ENCODE measurements around the gene CD151. TPM values are rescaled to one million over a fixed set of nuclear protein-coding genes. Genes with fewer than 3 reads are reported as not detected.

CD151 gene
- total RNA-seq, 1 experiment from 2014 or later: 190 TPM

DNA sequence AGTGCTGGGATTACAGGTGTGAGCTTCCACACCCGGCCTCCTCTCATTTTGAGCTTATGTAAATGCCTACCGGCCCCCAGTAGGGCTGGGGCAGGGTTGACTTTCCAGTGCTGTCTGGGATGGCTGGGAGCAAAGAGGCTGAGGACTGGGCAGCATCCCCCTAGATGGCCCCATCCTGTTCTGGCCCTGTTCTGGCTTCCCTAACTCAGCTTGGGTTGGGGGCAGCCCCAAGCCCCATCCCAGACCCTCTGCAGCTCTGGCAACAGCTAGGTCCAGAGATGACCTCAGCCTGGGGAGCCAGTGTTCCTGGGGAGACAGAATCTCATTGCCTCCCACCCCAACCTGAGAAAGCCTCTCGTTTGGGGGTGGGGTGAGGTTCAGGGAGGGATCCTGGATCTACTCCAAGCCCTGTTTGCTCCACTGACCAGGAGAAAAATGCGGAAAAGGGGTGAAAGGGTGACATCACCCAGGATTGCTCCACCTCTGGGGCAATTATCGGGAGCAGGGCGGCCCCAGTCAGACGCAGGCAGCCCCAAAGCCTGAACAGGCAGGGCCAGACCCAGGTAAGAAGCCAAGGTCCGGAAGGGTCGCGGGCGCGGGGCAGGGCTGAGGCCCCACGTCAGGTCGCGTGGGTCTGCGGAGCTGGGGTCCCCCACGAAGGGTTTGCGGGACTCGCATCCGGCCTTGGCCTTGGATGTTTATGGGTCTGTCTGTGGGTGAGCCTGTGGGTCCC lies 14.2 kb upstream of the CD151 start, which contains the start of gene PNPLA2:
Gene PNPLA2 (plus strand): TSS at position 519 of the 733 bp plus-strand sequence. CDS start 805 bp downstream, outside the sequence.
- peaks cover under 1% of the 10 kb centered on the region; the same call in 1 of the 2 replicates for H3K36me3 ChIP-seq (replicated peaks; ENCODE audit: control insufficient read depth, insufficient read depth, low read length)
- peak within 1 kb of the TSS; percentile 90 for H3K4me3 ChIP-seq (ENCODE audit: insufficient read depth, low read depth, low read length)
- no peak for DNase-seq
- no peaks in the 10 kb centered on the region for H3K27me3 ChIP-seq (ENCODE audit: control insufficient read depth, insufficient read depth, low read length)

DNA sequence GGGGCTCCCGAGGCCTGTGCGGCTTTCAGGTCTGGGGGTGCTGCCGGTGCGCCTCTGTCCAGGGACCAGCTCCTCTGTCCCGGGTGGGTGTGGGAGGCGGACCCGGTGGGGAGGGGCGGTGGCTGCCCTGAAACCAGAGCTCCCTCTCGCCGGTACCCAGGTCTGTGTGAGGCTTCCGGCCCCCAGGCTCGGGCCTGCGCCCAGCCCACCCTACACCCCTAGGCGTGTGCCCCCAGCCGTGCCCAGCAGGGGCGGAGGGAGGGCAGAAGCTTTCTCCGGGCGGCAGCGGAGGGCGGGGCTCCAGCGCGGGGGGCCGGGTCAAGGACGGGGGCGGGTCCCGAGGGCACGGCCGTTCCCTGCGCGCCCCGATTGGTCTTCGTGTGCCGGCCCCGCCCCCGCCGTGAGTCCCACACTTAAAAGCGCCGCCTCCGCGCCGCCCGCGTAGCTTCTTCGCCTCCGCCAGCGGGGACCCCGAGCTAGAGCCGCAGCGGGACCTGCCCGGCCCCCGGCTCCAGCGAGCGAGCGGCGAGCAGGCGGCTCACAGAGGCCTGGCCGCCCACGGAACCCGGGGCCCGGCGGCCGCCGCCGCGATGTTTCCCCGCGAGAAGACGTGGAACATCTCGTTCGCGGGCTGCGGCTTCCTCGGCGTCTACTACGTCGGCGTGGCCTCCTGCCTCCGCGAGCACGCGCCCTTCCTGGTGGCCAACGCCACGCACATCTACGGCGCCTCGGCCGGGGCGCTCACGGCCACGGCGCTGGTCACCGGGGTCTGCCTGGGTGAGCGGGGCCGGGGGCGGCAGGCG lies 13.4 kb upstream of the CD151 start:
- Histone ChIP-seq H3K27me3 (ENCODE audit: control insufficient read depth, insufficient read depth, low read length) (no peaks in the 10 kb centered on the region), H3K36me3 (replicated peaks; ENCODE audit: control insufficient read depth, insufficient read depth, low read length) (no peaks in the 10 kb centered on the region), H3K4me3 (ENCODE audit: insufficient read depth, low read depth, low read length) (peak overlapping the region; percentile 90)
- DNase-seq: peak; percentile 99

GRCh38 chr11:819943-820649 lies 12.7 kb upstream of the CD151 start:
- Histone ChIP-seq H3K27me3 (ENCODE audit: control insufficient read depth, insufficient read depth, low read length) (no peaks in the 10 kb centered on the region), H3K36me3 (replicated peaks; ENCODE audit: control insufficient read depth, insufficient read depth, low read length) (no peaks in the 10 kb centered on the region), H3K4me3 (ENCODE audit: insufficient read depth, low read depth, low read length) (peak overlapping the region; percentile 90)
- peak; percentile 94 for DNase-seq

DNA sequence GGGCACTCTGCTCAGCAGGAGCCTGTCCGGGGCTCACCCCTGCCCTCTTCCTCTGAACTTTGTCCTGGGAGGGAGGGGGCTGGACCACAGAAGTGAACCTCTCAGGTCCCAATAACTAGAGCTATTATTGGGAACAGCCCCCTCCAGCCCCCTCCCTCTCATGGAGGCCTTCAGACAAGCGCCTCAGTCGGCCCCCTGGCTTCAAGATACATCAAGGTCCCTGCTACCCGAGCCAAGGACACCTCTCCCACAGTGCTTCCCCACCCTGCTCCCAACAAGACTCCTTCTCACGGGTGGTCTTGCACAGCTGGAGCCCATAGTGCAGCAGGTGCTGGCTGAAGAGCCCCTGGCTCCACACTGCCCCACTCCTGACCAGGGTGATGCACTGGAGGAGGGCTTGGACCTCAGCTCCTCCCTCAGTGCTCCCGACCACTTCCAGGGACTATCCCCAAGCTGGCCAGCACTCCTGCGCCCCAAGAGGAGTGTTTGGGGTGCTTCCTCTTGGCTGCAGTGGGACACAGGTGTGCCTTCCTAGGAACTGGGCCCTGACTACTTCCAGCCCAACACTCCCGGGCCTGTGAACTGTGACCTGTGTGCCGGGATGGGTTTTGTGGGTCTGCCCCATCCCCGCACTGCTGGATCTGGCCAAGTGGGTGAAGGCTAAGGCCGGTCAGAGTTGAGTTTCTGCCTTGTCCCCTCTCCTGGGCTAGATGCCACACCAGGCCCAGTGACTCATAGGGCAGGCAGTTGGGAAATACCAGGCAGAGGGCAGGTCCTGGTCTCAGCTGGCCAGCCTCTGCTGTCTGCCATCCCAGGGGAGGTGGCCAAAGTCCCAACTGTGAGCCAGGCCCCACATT lies 11.9 kb upstream of the CD151 start:
- no peak for DNase-seq
- Histone ChIP-seq H3K4me3 (ENCODE audit: insufficient read depth, low read depth, low read length) (peak overlapping the region; percentile 90), H3K27me3 (ENCODE audit: control insufficient read depth, insufficient read depth, low read length) (no peaks in the 10 kb centered on the region; the same call in 1 of the 2 replicates), H3K36me3 (replicated peaks; ENCODE audit: control insufficient read depth, insufficient read depth, low read length) (no peaks in the 10 kb centered on the region)

GRCh38 chr11:821512-822371 lies 11.0 kb upstream of the CD151 start:
- DNase-seq: no peak
- H3K36me3 ChIP-seq (replicated peaks; ENCODE audit: control insufficient read depth, insufficient read depth, low read length): no peaks in the 10 kb centered on the region
- peaks cover 6% of the 10 kb centered on the region; the same call in 1 of the 2 replicates for H3K27me3 ChIP-seq (ENCODE audit: control insufficient read depth, insufficient read depth, low read length)
- no peak overlapping the region for H3K4me3 ChIP-seq (ENCODE audit: insufficient read depth, low read depth, low read length)

DNA sequence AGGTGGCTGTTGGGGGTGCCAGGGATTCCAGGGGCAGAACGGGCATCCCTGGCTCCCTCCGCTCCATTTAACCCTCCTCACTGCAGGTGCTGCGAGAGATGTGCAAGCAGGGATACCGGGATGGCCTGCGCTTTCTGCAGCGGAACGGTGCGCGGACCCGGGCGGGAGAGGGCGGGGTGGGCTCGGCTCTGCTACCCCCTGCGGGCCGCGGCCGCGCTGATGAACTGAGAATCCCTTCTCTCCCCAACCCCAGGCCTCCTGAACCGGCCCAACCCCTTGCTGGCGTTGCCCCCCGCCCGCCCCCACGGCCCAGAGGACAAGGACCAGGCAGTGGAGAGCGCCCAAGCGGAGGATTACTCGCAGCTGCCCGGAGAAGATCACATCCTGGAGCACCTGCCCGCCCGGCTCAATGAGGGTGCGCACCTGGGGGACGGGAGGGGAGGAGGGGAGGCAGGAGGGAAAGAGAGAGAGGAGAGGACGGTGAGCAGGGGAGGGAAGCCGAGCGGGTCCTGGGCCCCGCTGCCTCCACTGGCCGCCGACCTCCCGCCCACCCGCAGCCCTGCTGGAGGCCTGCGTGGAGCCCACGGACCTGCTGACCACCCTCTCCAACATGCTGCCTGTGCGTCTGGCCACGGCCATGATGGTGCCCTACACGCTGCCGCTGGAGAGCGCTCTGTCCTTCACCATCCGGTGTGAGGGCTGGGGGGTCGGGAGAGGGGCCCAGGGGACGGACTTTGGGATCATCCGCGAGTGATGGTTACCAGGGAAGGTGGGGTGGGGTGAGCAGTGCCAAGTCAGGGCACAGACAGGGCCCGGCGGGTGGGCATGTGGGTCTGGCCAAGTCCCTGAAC lies 9.1 kb upstream of the CD151 start:
- H3K36me3 ChIP-seq (replicated peaks; ENCODE audit: control insufficient read depth, insufficient read depth, low read length): no peaks in the 10 kb centered on the region
- no peak overlapping the region for H3K4me3 ChIP-seq (ENCODE audit: insufficient read depth, low read depth, low read length)
- DNase-seq: no peak
- peaks cover 19% of the 10 kb centered on the region for H3K27me3 ChIP-seq (ENCODE audit: control insufficient read depth, insufficient read depth, low read length)

DNA sequence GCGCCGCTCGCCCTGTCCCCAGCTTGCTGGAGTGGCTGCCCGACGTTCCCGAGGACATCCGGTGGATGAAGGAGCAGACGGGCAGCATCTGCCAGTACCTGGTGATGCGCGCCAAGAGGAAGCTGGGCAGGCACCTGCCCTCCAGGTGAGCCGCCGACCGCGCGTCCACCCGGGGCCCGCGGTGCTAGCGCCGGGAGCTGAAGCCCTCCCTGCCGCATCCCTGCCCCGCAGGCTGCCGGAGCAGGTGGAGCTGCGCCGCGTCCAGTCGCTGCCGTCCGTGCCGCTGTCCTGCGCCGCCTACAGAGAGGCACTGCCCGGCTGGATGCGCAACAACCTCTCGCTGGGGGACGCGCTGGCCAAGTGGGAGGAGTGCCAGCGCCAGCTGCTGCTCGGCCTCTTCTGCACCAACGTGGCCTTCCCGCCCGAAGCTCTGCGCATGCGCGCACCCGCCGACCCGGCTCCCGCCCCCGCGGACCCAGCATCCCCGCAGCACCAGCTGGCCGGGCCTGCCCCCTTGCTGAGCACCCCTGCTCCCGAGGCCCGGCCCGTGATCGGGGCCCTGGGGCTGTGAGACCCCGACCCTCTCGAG lies 8.4 kb upstream of the CD151 start:
- no peak overlapping the region for H3K4me3 ChIP-seq (ENCODE audit: insufficient read depth, low read depth, low read length)
- H3K36me3 ChIP-seq (replicated peaks; ENCODE audit: control insufficient read depth, insufficient read depth, low read length): no peaks in the 10 kb centered on the region
- DNase-seq: no peak
- H3K27me3 ChIP-seq (ENCODE audit: control insufficient read depth, insufficient read depth, low read length): peaks cover 26% of the 10 kb centered on the region

DNA sequence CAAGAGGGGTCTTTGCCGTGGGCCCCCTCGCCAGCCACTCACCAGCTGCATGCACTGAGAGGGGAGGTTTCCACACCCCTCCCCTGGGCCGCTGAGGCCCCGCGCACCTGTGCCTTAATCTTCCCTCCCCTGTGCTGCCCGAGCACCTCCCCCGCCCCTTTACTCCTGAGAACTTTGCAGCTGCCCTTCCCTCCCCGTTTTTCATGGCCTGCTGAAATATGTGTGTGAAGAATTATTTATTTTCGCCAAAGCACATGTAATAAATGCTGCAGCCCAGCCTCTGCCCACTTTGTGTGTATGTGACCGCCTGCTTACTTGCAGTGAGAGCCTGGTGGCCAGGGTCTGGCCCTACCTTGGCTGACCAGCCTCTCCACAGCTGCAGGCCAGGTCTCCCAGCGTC lies 7.8 kb upstream of the CD151 start:
- peaks cover 31% of the 10 kb centered on the region for H3K27me3 ChIP-seq (ENCODE audit: control insufficient read depth, insufficient read depth, low read length)
- DNase-seq: no peak
- H3K4me3 ChIP-seq (ENCODE audit: insufficient read depth, low read depth, low read length): no peak overlapping the region
- no peaks in the 10 kb centered on the region for H3K36me3 ChIP-seq (replicated peaks; ENCODE audit: control insufficient read depth, insufficient read depth, low read length)

- DNase-seq: no peak
- H3K36me3 ChIP-seq (replicated peaks; ENCODE audit: control insufficient read depth, insufficient read depth, low read length): no peaks in the 10 kb centered on the region
- H3K4me3 ChIP-seq (ENCODE audit: insufficient read depth, low read depth, low read length): no peak overlapping the region
- peaks cover 34% of the 10 kb centered on the region for H3K27me3 ChIP-seq (ENCODE audit: control insufficient read depth, insufficient read depth, low read length)
These were observed 7.2 kb upstream of the CD151 start for GRCh38 chr11:825366-826226.

DNA sequence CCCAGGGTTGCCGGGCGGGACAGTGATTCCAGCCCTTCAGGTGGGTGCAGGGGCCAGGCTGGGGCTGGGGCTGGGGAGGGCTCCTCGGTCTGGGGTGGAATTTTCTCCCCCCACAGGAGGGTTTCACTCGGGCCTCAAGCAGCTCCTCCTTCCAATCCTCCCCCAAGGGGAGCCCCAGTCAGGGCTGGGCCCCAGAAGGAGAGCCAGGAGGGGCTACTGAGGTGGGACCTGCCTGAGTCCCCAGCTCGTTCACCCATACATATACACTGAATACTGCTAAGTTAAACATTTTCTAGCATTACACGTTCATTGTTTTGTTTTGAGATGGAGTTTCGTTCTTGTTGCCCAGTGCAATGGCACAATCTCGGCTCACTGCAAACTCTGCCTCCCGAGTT lies 6.5 kb upstream of the CD151 start:
- Histone ChIP-seq H3K27me3 (ENCODE audit: control insufficient read depth, insufficient read depth, low read length) (peaks cover 40% of the 10 kb centered on the region), H3K4me3 (ENCODE audit: insufficient read depth, low read depth, low read length) (no peak overlapping the region), H3K36me3 (replicated peaks; ENCODE audit: control insufficient read depth, insufficient read depth, low read length) (no peaks in the 10 kb centered on the region)
- no peak for DNase-seq

DNA sequence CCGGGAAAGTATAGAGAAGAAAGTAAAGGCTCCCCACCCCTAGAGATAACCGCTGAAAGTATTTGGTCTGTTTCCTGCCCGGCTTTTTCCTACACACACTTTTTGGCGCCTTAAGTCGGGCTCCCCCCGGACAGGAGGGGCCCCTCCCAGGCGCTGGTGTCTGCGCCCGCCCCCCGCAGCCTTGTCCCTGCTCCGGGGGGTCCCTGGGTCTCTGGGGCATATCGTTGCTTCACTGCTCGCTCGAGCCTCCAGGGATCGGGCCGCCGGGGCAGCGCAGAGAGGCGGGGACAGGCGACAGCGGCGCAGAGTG lies 6.0 kb upstream of the CD151 start:
- peak overlapping the region; percentile 52 for H3K4me3 ChIP-seq (ENCODE audit: insufficient read depth, low read depth, low read length)
- no peaks in the 10 kb centered on the region for H3K36me3 ChIP-seq (replicated peaks; ENCODE audit: control insufficient read depth, insufficient read depth, low read length)

More for the DNA sequence above, 6.0 kb upstream of the CD151 start:
- H3K27me3 ChIP-seq (ENCODE audit: control insufficient read depth, insufficient read depth, low read length): peaks cover 46% of the 10 kb centered on the region
- DNase-seq: no peak
